Measurements from ENCODE around the gene DAP. TPM values are rescaled to one million over a fixed set of nuclear protein-coding genes. Genes with fewer than 3 reads are reported as not detected.

Gene DAP
- total RNA-seq, 4 donors from 2014 or later: 66.1 to 130 (median 106) TPM

GRCh38 chr5:10671041-10672008 lies 89.7 kb downstream of the DAP start:
- DNase-seq: no peak
- 72 to 78% methylated on average over 14 of the region's 14 CpGs for WGBS, 2 donors
- Histone ChIP-seq H3K27me3 (no peaks in the 10 kb centered on the region), H3K4me3 (replicated peaks in 1 of 3) (no peak overlapping the region), H3K27ac (no peak overlapping the region), H3K36me3 (no peaks in the 10 kb centered on the region), H3K4me1 (no peaks in the 10 kb centered on the region), H3K9me3 (no peaks in the 10 kb centered on the region)
- intact Hi-C loops (cut with DNase I): no loop called here
- TF ChIP-seq CTCF (IDR thresholded peaks at IDR 0.05): no peak
- no peak for TF ChIP-seq POLR2A (IDR thresholded peaks at IDR 0.05)

GRCh38 chr5:10669983-10670382 lies 91.1 kb downstream of the DAP start:
- Histone ChIP-seq H3K9me3 (no peaks in the 10 kb centered on the region), H3K27ac (no peak overlapping the region), H3K36me3 (no peaks in the 10 kb centered on the region), H3K4me3 (replicated peaks in 1 of 3) (no peak overlapping the region), H3K4me1 (no peaks in the 10 kb centered on the region), H3K27me3 (no peaks in the 10 kb centered on the region)
- intact Hi-C loops (cut with DNase I): no loop called here
- no peak for DNase-seq
- TF ChIP-seq CTCF (IDR thresholded peaks at IDR 0.05): no peak
- TF ChIP-seq POLR2A (IDR thresholded peaks at IDR 0.05): no peak
- 49 to 100% methylated on average over 1 of the region's 1 CpG for WGBS, 2 donors

- intact Hi-C loops (cut with DNase I): no loop called here
- Histone ChIP-seq H3K27me3 (no peaks in the 10 kb centered on the region), H3K9me3 (no peaks in the 10 kb centered on the region), H3K4me3 (replicated peaks in 1 of 3) (no peak overlapping the region), H3K27ac (no peak overlapping the region), H3K36me3 (no peaks in the 10 kb centered on the region), H3K4me1 (peaks cover 0 to 1% of the 10 kb centered on the region in 2 donors)
- TF ChIP-seq CTCF (IDR thresholded peaks at IDR 0.05) (no peak), POLR2A (IDR thresholded peaks at IDR 0.05) (no peak)
- 82 to 84% methylated on average over 4 of the region's 4 CpGs for WGBS, 2 donors
- no peak for DNase-seq
These were observed 92.3 kb downstream of the DAP start for GRCh38 chr5:10668697-10669096.

- no peak for DNase-seq
- H3K9me3 ChIP-seq: no peaks in the 10 kb centered on the region
- peaks cover 0 to 4% of the 10 kb centered on the region in 2 donors for H3K4me1 ChIP-seq
- TF ChIP-seq CTCF (IDR thresholded peaks at IDR 0.05) (no peak), POLR2A (IDR thresholded peaks at IDR 0.05) (no peak)
- H3K4me3 ChIP-seq (replicated peaks in 1 of 3): no peak overlapping the region
- no peaks in the 10 kb centered on the region for H3K27me3 ChIP-seq
- WGBS, 2 donors: 85 to 95% methylated on average over 6 of the region's 6 CpGs
- no peaks in the 10 kb centered on the region for H3K36me3 ChIP-seq
- intact Hi-C loops (cut with DNase I): no loop called here
- no peak overlapping the region for H3K27ac ChIP-seq
These were observed 93.5 kb downstream of the DAP start for GRCh38 chr5:10667431-10668057.

Data from thyroid gland (tissue), 4 donors.